GM19324 (cell line): ENCODE measurements around the gene RBP5.

Experiments used
- ATAC-seq: cut with Tn5 transposase; IDR thresholded peaks from one replicate; pipeline ENCODE4 v1.9.1; 2021; ENCODE audit warnings: mild to moderate bottlenecking, moderate library complexity; ENCODE audit not compliant: unreplicated experiment, low FRiP score

RBP5 gene

GRCh38 chr12:7103837-7104584 lies 24.7 kb downstream of the RBP5 start:
- no peak for ATAC-seq

GRCh38 chr12:7102582-7102981 lies 26.1 kb downstream of the RBP5 start:
- ATAC-seq: no peak

GRCh38 chr12:7101694-7102131 lies 27.0 kb downstream of the RBP5 start:
- no peak for ATAC-seq

GRCh38 chr12:7101047-7101693 lies 27.5 kb downstream of the RBP5 start:
- no peak for ATAC-seq

- ATAC-seq: no peak
Observed at GRCh38 chr12:7100239-7100638, 28.4 kb downstream of the RBP5 start.

- no peak for ATAC-seq
Observed at GRCh38 chr12:7099290-7099996, 29.2 kb downstream of the RBP5 start.

GRCh38 chr12:7096979-7097378 lies 31.7 kb downstream of the RBP5 start:
- no peak for ATAC-seq

- no peak for ATAC-seq
Observed at GRCh38 chr12:7096006-7096932, 32.4 kb downstream of the RBP5 start.

- no peak for ATAC-seq
Observed at GRCh38 chr12:7093892-7094291, 34.8 kb downstream of the RBP5 start.

GRCh38 chr12:7093486-7093885 lies 35.2 kb downstream of the RBP5 start:
- no peak for ATAC-seq

- no peak for ATAC-seq
Observed at GRCh38 chr12:7092986-7093460, 35.7 kb downstream of the RBP5 start.

GRCh38 chr12:7092229-7092985 lies 36.3 kb downstream of the RBP5 start, which contains the start of gene C1R:
TSS of gene C1R (minus strand) at chr12:7092445. CDS start at chr12:7092388, 57 bp downstream.
- ATAC-seq: no peak

- ATAC-seq: no peak
Observed at GRCh38 chr12:7091660-7092228, 36.9 kb downstream of the RBP5 start.

- ATAC-seq: no peak
Observed at GRCh38 chr12:7091171-7091570, 37.5 kb downstream of the RBP5 start.

- ATAC-seq: no peak
Observed at GRCh38 chr12:7090222-7090998, 38.3 kb downstream of the RBP5 start.

GRCh38 chr12:7089196-7089871 lies 39.4 kb downstream of the RBP5 start:
- ATAC-seq: no peak

- ATAC-seq: no peak
Observed at GRCh38 chr12:7083125-7083524, 45.6 kb downstream of the RBP5 start.

GRCh38 chr12:7081037-7081436 lies 47.7 kb downstream of the RBP5 start:
- no peak for ATAC-seq
